Stomach smooth muscle (tissue), 2 donors: ENCODE data around the gene ARPC3.
A peak's percentile ranks its signal among the peaks of the same experiment; 100 is the strongest.
"Not testable (repeated sequence)": the region's sequence is repeated elsewhere in the genome, so short reads cannot be mapped to it uniquely, and the experiment has no call there.

Experiments
- H3K27ac ChIP-seq: one replicate; pipeline ENCODE4 v1.7.0; 2013; ENCODE audit warnings: mild to moderate bottlenecking, low read length, inconsistent platforms
- H3K27me3 ChIP-seq, 2 donors: one replicate each; pipeline ENCODE4 v1.7.0; 2013; ENCODE audit warnings: low read length in 2 of 2; ENCODE audit not compliant: insufficient read depth in 2 of 2, control insufficient read depth in 1 of 2
- H3K36me3 ChIP-seq, 2 donors: one replicate each; pipeline ENCODE4 v1.7.0; 2013; ENCODE audit warnings: low read length in 2 of 2; ENCODE audit not compliant: control insufficient read depth in 2 of 2, insufficient read depth in 2 of 2
- H3K4me1 ChIP-seq: one replicate; pipeline ENCODE4 v1.7.0; 2013; ENCODE audit warnings: low read length; ENCODE audit not compliant: control insufficient read depth, insufficient read depth
- H3K4me3 ChIP-seq, 2 donors: one replicate each; pipeline ENCODE4 v1.7.0; 2013; ENCODE audit warnings: low read length in 2 of 2
- H3K9ac ChIP-seq, 2 donors: one replicate each; pipeline ENCODE4 v1.7.0; 2013; ENCODE audit warnings: low read length in 2 of 2, mild to moderate bottlenecking in 1 of 2
- H3K9me3 ChIP-seq, 2 donors: one replicate each; pipeline ENCODE4 v1.7.0; 2013; ENCODE audit warnings: low read length in 2 of 2; ENCODE audit not compliant: control insufficient read depth in 2 of 2
- donor health status: healthy.
- donor health status: Pancreatic carcinoma.

Gene ARPC3

GRCh38 chr12:110449799-110450497, at the start of gene ARPC3:
TSS of gene ARPC3 (minus strand) at chr12:110450337. CDS start at chr12:110450260, 77 bp downstream.
- Histone ChIP-seq H3K9me3 (no peaks in the 10 kb centered on the region), H3K4me1 (peaks cover 10% of the 10 kb centered on the region), H3K27me3 (no peaks in the 10 kb centered on the region), H3K36me3 (peaks cover 4 to 5% of the 10 kb centered on the region in 2 donors), H3K27ac (peak within 1 kb of the TSS; percentile 87), H3K4me3 (peak within 1 kb of the TSS; percentile 78 to 91), H3K9ac (peak within 1 kb of the TSS; percentile 86 to 94)

- Histone ChIP-seq H3K36me3 (peaks cover 5 to 12% of the 10 kb centered on the region in 2 donors), H3K9me3 (no peaks in the 10 kb centered on the region), H3K9ac (no peak overlapping the region), H3K4me1 (peaks cover 19% of the 10 kb centered on the region), H3K4me3 (no peak overlapping the region), H3K27ac (peak overlapping the region; percentile 1), H3K27me3 (no peaks in the 10 kb centered on the region)
These were observed 49.0 kb upstream of the ARPC3 start for GRCh38 chr12:110498984-110499706.

- H3K27me3 ChIP-seq, result no peaks in the 10 kb centered on the region
- no peak overlapping the region for H3K9ac ChIP-seq
- no peaks in the 10 kb centered on the region for H3K4me1 ChIP-seq
- peaks cover 0 to 2% of the 10 kb centered on the region in 2 donors for H3K36me3 ChIP-seq
- H3K27ac ChIP-seq, result no peak overlapping the region
- no peaks in the 10 kb centered on the region for H3K9me3 ChIP-seq
- no peak overlapping the region for H3K4me3 ChIP-seq
These were observed 25.3 kb upstream of the ARPC3 start for GRCh38 chr12:110475426-110475825.

DNA sequence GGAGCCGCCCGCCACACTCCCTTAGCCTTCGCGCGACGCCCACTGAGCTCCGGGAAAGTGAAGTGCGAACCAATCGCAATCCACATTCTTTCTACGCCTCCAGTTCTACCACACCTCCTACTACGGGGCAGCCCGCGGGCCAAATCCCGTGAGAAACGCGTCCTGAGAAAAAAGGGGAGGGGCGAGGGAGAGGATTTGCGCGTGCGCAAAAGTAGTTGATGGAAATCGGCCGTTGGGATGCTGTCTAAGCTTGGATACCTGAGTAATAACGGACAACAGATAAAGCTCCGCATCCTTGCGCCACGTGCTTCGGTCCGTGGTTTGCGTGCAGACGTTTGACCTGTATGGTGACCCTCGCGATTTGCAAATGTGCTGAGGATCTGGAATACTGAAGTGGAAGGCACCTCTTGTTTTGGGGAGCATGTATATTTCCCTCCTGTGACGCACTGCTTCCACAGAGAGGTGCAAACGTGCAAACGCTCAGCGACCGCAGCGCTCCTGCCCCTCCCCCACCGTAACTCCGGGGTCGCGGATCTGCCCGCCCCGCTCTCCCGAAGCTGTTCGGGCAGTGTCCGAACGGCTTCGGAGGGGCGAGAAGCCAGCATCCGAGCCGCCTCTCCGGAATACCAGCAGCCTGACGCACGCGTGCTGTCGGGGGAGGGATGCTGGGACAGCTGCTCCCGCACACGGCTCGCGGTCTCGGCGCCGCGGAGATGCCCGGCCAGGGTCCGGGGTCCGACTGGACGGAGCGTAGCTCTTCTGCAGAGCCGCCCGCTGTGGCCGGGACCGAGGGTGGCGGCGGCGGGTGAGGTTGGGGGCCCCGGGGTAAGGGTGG, 18.3 kb upstream of the ARPC3 start, which contains the start of the genes FAM216A and GPN3:
Gene FAM216A, plus strand, starts transcription at position 632 of the 835 bp plus-strand sequence. Its CDS starts 31 bp downstream, at position 663.
Gene GPN3, minus strand, starts transcription at position 44 of the 835 bp plus-strand sequence. CDS start 54 bp downstream, outside the sequence.
- Histone ChIP-seq H3K4me1 (peaks cover 19% of the 10 kb centered on the region), H3K27ac (peak within 1 kb of the TSS; percentile 94), H3K27me3 (no peaks in the 10 kb centered on the region), H3K9ac (peak within 1 kb of the TSS; percentile 84 to 97), H3K4me3 (peak within 1 kb of the TSS; percentile 84 to 99), H3K36me3 (peaks cover 0 to 4% of the 10 kb centered on the region in 2 donors), H3K9me3 (no peaks in the 10 kb centered on the region)

GRCh38 chr12:110467847-110468213, 17.7 kb upstream of the ARPC3 start:
- H3K27me3 ChIP-seq, result no peaks in the 10 kb centered on the region
- peaks cover 19% of the 10 kb centered on the region for H3K4me1 ChIP-seq
- H3K9ac ChIP-seq, result peak overlapping the region; percentile 84 to 97
- H3K9me3 ChIP-seq, result no peaks in the 10 kb centered on the region
- peak overlapping the region; percentile 84 to 99 for H3K4me3 ChIP-seq
- H3K27ac ChIP-seq, result peak overlapping the region; percentile 94
- peaks cover 0 to 6% of the 10 kb centered on the region in 2 donors for H3K36me3 ChIP-seq

- H3K27me3 ChIP-seq, result no peaks in the 10 kb centered on the region
- peak overlapping the region in 1 of 2 donors; percentile 84 for H3K9ac ChIP-seq
- peaks cover 19% of the 10 kb centered on the region for H3K4me1 ChIP-seq
- no peaks in the 10 kb centered on the region for H3K9me3 ChIP-seq
- peak overlapping the region; percentile 44 to 84 for H3K4me3 ChIP-seq
- no peak overlapping the region for H3K27ac ChIP-seq
- peaks cover 0 to 9% of the 10 kb centered on the region in 2 donors for H3K36me3 ChIP-seq
These were observed 16.7 kb upstream of the ARPC3 start for GRCh38 chr12:110466791-110467190.

GRCh38 chr12:110465765-110466164, 15.6 kb upstream of the ARPC3 start:
- not testable (repeated sequence) for H3K27ac ChIP-seq, H3K4me3 ChIP-seq, H3K9ac ChIP-seq, H3K27me3 ChIP-seq, H3K9me3 ChIP-seq
- Histone ChIP-seq H3K4me1 (peaks cover 19% of the 10 kb centered on the region), H3K36me3 (peaks cover 0 to 11% of the 10 kb centered on the region in 2 donors)

DNA sequence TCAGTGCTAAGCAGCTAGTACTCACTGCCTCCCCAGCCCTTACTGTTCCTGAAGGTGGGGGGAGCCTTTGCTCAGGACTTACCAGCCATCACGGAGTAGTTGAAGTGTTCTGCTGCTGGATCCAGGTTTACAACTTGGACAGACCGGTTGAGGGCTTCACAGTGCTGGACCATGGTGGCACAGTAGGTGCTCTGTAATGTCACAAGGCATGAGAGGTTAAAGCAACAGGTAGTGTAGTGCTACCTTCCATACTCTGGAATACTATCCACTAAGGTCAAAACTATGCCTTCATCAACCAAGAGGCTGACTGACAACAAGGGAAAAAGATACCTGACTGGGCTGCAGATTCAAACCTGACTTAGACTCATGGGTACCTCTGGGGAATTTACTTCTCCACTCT, 14.9 kb upstream of the ARPC3 start:
- no peaks in the 10 kb centered on the region for H3K27me3 ChIP-seq
- H3K36me3 ChIP-seq, result peaks cover 0 to 13% of the 10 kb centered on the region in 2 donors
- no peak overlapping the region for H3K9ac ChIP-seq
- no peaks in the 10 kb centered on the region for H3K9me3 ChIP-seq
- peaks cover 19% of the 10 kb centered on the region for H3K4me1 ChIP-seq
- no peak overlapping the region for H3K27ac ChIP-seq
- H3K4me3 ChIP-seq, result no peak overlapping the region

DNA sequence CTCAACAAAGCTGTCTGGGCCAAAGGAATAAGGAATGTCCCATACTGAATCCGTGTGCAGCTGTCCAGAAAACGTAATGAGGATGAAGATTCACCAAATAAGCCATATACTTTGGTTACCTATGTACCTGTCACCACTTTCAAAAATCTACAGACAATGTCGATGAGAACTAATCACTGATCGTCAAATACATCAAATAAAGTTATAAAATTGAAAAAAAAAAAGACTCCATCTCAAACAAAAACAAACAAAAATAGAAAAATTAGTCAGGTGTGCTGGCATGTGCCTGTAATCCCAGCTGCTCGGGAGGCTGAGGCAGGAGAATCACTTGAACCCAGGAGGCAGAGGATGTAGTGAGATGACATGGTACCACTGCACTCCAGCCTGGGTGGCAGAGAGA, 11.1 kb upstream of the ARPC3 start:
- H3K4me3 ChIP-seq, H3K27ac ChIP-seq: not testable (repeated sequence)
- H3K36me3 ChIP-seq, result peaks cover 0 to 19% of the 10 kb centered on the region in 2 donors

GRCh38 chr12:110458756-110459155, 8.6 kb upstream of the ARPC3 start:
- Histone ChIP-seq H3K4me3 (no peak overlapping the region), H3K27me3 (no peaks in the 10 kb centered on the region), H3K4me1 (no peaks in the 10 kb centered on the region), H3K36me3 (peaks cover 0 to 21% of the 10 kb centered on the region in 2 donors), H3K9me3 (no peaks in the 10 kb centered on the region), H3K27ac (no peak overlapping the region), H3K9ac (no peak overlapping the region)

More for the DNA sequence above, 11.1 kb upstream of the ARPC3 start:
- H3K9me3 ChIP-seq, H3K27me3 ChIP-seq, H3K9ac ChIP-seq, H3K4me1 ChIP-seq: not testable (repeated sequence)
